T-helper 1 cell (primary cell): Measurements from ENCODE around the gene PPFIBP2.

Source experiments
- DNase-seq, 5 donors: peaks; one replicate each; pipeline ENCODE4 v3.0.0-alpha.2; 2012 to 2020

PPFIBP2 gene

DNA sequence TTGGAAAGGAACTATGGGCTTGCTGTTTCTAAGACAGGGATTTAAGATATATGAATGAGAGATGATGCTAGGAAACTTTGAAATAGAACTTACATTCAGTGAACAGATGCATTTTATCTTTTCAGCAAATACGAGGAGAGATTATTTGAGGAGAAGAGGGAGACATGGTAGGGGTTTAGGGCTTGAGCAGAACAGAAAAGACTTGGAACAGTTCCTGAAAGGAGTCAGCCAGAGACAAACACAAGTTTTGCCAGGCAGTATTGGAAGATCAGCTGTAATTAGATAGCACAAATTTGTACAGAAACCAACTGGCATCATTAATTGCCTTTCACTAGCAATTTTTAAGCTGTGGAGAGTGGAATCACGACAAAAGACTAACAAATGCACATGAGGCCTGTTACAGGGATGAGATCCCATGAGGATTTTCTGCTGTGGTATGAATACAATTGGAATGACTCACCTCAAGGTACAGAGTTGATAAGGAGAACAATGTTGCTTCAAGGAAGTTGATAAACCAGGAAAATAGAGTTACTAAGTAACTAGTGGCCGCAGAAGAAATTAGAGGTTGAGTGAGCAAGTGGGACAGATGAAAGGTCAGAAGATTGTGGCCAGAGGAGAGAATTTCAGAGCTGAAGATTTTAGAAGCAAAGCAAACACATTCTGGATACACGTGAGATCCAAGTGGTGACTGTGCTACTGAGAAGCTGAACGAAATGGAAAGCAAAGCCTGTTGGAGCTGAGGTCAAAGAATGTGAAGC lies 91.6 kb downstream of the PPFIBP2 start:
- no peak for DNase-seq

DNA sequence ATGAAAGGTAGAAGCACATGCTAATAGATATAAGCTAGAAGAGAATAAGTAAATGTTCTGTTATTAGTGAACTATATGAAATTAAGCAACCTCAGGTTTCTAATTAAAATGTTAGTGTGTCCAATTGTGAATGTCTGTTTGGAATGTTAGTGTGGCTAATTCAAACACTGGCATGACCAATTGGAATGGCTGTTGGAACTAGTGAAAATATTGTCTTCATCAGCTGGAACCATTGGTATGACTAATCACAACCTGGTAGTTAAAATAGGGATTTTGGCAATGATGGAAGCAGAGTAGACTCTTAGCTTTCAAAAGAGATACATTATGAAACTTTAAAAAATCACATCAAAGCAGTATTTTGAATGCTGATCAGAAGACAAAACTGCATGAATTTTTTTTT lies 92.7 kb downstream of the PPFIBP2 start:
- DNase-seq: no peak

DNA sequence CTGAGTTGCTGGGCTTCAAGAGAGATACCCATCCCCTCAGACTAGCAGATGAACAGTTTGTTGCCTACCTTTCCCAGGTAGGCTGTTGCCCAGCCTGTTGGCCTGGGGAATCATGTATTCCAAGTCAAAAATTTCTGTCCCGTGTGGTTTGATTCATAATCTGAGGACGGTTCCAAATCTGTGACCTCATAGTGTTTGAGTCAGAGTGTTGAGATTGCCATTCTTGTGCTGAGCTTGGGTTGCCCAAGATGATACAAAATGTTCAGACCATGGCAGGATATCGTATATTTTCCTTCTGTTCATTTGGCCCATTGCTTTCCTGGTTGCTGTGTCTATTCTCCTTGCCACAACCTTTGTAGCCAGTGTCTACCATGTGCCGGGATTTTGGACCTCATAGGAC lies 95.2 kb downstream of the PPFIBP2 start:
- DNase-seq: no peak

DNA sequence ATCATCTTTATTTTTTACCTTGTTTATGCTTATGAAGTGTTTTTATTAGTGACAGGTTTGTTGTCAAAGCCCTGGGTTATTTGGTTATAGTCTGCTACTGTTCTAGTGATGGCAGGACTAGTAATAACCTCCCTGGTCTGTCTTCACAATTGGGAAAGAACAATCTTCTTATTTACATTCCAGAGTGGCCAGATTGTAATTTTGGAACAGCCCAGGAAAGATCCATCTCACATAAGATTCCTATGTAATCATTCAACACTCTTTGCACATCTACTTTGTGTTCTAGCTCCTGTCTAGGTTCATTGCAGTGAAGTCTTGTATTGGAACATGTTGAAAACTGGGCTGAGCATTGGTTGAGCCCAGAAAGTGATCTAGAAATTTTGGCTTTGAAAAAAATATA lies 95.7 kb downstream of the PPFIBP2 start:
- DNase-seq: no peak

DNA sequence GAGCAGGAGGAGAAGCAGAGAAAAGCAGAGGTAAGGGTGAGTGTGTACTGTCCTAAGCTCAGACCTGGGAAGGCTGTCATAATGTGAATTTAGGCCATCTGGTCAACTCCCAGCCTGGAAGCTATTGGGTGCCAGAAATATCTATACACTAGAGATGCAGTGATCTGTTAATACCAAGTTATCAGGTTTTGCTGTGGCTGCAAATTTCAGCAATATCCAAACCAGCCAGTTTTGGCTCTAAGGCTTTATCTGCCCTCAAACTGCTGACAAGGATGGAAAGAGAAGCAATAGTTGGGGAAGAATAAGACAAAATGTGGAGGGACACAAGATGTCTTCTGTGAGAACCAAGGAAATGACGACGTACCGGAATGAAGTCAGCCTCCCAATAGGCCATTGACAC lies 96.6 kb downstream of the PPFIBP2 start:
- DNase-seq: no peak

DNA sequence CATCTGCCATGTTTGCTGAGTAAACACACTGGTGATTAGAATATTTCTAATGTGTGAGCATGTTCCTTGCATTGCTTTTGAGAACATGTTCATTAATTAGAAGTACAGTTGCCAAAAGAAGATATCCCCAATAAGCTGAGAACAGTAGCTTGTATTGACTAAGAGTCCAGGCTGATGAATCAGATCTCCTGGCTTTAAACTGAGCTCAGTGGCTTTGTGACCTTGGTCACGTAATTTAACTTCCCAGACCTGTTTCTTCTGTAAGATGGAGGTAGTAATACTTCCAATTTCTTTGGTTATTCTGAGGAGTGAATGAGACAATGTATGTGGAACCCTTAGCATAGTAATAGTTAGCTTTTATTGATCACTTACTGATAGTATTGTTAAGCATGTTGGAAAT lies 97.6 kb downstream of the PPFIBP2 start:
- no peak for DNase-seq

DNA sequence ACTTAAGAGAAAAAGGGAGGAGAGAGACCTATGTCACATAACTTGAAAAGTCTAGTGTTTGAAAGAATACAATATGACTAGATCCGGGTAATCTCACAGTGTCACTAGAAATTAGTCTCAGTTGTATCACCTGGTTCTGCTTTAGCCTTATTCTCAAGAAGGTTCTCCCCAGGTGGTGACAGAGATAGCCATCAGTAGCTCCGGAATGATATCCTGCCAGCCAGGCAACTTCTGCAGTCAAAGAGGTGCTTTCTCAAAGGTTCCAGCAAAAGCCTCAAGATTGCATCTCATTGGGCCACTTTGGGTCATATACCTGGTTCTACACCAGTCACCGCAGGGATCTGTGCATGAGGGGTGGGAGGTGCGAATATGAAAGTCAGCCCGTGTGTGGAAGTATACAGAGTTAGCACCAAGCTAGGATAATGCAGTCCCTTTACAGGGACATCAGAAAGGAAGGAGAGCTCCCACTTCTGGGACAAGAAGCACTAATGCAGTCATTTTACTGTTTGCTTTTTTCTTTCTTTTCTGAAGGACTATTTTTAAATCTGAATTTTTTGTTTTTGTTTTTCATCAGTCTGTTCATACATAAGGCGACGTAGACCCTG lies 98.4 kb downstream of the PPFIBP2 start:
- DNase-seq: no peak

DNA sequence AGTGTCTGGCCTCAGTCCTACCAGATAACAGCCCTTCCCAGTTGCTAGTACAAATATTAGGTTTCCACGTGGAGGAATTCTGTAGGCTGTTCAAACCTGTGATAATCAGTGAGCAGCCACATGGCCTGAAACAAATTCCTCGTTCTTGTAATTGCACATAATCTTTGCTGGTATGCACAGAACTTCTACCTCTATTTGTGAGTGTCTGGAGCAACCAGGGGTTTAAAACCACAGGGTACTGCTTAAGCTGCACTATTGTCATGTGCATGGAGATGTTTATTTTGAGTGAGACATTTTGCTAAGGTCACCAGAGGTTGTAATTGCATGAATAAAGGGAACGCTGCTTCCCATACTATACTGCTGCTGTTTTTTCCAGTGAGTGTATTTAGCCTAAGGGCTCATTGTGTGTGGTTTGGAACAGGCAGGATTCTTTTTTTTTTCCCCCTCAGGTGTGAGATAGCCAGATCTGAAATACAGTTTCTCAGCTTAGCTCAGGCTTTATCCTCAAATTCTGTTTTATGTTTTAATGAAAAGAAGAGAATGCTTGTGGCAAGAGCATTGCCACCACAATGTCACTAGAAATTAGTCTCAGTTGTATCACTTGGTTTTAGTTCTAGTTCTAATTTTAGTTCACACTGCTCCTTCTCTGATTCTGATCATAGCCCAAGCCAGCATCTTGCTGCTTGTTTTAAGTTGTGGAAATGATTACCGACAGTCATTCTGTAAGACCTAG lies 99.0 kb downstream of the PPFIBP2 start:
- no peak for DNase-seq

DNA sequence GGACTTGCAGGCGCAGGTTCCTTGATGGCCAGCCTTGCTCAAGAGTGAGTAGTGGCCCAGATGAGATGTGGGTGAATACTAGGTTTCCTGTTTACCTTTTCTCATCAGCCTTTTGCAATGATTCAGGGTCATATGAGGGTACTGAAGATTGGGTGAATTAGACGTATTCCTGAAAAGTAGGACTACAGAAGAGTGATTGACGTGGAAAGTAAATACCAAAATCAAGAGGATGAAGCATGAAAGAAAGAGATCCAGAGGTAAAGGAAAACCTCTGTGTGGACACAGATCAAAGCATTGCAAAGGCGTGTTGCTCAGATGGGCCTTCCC lies 99.6 kb downstream of the PPFIBP2 start:
- no peak for DNase-seq

DNA sequence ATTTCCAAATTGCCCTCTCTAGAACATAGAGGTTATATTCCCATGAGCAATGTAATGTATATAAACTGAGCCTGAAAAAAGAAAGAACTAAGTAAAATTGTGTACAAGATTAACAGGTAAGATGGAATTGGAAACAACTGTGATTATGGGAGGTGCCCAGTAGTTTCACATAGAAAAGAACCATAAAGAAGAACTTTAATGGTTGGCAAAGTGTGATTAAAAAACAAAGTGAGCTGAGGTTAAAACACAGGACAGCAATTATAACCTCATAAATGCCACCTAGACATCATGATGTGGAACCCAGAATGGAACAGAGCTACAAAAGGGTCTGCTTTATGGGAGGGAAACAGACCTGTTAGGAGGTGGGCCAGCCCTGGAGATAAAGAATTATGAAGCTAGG lies 100.9 kb downstream of the PPFIBP2 start:
- no peak for DNase-seq

DNA sequence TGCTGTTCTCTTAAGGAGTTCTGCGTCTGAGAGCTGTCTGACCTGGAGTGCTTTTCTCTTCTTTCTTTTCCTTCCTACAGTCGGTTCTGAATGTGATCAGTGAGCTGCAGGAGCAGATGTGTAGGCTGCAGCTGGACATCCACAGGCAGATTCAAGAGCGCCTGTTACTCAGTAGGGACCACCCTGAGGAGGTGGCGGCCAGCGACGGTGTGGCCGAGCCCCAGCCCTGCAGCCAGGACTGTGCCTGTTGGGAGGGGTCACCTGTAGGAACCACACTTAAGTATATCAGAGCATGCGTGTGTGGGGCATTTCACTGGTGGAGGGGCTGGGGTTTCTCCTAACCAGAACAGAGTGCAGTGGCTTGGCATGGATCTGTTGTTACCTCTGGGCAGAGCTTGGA lies 103.2 kb downstream of the PPFIBP2 start:
- no peak for DNase-seq

DNA sequence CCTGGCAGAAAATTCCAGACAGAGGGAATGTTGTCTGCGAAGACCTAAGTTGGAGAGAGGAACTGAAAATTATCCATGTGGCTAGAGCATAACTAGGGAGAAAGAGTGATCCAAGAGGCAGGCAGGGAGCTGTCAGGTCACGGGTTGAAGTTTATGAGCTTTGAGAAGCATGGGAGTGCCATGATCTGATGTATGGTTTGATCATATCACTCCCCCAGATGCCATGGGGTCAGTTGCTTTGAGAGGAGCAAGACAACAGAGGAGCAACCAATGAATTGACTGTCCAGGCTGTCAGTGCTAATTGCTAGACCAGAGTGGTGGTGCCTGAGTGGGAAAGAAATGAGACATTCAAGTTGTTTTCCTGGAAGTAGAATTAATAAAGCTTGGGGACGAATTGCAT lies 105.5 kb downstream of the PPFIBP2 start:
- DNase-seq: no peak

DNA sequence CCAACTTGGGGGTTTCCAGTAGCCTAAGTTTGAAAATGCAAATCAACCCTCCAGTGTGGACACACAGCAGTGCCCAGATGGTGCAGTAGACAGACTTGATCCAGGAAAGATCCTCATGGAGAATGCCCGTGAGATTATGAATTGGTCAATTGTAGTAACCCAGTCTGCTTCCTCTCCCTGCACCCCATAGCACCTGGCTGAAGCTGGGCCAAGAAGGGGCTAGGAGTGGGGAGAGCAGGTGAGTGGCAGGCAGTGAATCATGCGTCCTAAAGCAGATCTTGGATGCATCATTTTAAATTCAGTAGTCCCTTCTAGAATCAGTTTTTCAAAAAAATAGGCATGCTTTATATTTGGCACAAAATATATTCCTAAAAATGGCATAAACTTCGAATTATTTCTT lies 107.3 kb downstream of the PPFIBP2 start:
- no peak for DNase-seq

DNA sequence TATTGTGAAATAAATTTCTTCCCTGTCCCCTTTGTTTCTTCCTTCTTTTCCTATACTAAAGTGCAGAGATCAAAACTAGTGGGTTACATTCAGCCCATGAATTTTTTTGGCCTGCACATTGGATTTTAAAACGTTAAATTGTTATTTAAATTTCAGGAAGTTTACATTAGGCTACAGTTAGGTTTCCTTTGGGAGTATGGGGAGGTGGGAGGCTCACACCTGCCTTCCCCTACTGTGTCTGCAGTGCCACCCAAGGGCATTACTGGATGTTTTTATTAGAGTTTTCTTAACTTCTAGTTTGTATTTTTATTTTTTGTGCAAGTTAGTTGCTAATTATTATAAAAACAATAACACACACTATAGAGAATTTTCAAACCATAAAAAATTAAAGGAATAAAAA lies 107.8 kb downstream of the PPFIBP2 start:
- DNase-seq: no peak

DNA sequence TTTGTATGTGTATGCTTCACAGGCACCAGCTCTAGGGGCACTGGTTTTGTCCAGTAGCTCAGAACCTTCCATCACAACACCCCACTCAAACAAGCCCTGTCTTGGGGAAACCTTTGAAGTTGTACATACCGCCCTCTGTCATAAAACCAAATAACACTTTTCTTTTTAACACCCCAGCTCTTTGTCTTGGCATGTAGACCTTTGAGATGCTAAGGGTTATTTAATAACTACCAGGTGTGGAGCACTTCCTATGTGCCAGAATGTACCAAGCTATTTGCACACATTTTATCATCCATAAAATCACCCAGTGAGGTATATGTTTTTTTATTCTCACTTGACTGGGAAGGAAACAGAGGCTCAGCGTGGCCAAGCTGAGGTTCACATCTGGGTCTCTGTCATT lies 108.9 kb downstream of the PPFIBP2 start:
- DNase-seq: no peak

DNA sequence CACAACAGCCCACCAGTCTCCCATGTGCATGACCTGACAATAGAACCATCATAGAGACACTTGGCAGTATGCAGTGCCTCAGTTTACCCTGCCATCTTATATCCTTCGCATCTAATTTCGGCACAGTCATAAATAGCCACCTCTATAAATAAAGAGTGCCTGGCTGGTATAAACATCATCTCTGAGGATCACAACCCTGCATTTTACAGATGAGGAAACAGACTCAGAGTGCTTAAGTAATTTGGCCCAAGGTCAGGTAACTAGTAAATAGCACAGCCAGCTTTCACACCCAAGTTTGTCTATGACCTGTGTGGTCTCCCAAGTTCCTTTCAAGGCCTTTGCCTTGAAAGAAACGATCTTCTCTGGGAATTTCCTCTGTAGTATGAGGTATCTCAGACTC lies 114.9 kb downstream of the PPFIBP2 start:
- no peak for DNase-seq

DNA sequence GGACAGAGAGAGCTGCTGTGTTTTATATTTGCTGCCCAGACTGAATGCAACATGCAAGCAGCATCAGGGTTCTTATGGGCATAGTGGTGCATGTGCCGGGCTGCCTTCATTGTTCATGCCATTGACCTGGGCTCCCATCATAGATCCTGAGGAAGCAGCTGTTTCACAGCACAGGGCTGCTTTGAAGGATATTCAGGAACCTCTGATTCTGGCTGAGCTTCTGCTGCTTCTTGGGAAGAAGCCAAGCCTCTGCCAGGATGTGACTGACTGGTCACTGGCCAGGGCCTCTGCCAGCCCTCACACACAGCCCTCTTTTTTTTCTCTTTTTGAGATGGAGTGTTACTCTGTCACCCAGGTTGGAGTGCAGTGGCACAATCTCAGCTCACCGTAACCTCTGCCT lies 116.2 kb downstream of the PPFIBP2 start:
- DNase-seq: no peak

DNA sequence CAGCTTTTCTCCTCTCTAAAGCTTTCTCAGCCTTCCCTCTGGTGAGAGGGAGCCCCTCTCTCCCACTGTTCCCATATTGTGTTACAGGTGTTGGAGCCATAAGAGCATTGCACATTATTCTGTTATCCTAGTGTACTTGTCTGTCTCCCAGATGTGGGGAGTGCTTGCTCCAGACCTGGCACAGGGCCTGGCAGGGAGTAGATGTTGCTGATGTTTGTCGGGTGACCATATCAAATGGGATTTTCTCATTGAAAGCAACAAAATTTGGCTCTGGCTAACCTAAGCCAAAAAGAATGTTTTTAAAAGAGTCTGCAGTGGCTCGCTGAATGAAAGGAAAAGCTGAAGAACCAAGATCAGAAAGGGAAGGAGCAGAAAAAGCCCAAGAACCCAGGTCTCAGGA lies 118.4 kb downstream of the PPFIBP2 start:
- no peak for DNase-seq

DNA sequence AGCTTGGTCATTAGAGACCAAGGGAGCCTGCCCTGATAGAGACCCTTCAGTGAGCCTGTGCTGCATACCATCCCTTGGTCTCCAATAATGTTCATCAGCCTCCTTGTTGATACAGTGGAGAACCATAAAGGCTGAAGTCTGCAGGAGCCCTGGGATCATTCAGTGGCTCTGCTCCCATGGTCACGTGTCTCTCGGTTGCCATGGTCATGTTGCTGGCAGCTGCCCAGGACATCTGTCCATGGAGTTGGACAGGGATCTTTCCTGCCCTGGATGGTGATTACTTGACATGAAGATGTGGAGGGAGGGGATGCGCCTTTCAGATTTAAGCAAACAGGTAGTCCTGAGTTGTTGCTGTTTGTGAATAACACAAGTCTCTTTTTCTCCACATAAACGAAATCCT lies 121.3 kb downstream of the PPFIBP2 start:
- DNase-seq: no peak

DNA sequence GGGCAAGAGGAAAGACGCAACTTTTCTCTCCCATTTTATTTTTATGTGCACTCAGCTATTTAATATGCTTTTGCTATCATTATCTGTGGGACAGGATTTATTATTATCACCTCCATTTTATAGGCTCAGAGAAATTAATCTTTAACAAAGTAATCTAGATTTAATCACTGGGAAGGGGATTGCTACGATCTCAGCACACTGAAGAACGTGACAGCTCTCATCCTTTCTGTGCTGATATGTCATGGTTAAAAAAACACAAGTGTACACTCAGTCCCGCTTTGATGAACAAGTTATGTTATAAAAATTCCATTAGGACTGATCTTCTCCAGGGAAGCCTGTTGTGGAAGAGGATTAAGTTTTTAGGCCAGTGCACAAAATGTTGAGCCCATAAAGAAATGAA lies 121.9 kb downstream of the PPFIBP2 start:
- DNase-seq: no peak

DNA sequence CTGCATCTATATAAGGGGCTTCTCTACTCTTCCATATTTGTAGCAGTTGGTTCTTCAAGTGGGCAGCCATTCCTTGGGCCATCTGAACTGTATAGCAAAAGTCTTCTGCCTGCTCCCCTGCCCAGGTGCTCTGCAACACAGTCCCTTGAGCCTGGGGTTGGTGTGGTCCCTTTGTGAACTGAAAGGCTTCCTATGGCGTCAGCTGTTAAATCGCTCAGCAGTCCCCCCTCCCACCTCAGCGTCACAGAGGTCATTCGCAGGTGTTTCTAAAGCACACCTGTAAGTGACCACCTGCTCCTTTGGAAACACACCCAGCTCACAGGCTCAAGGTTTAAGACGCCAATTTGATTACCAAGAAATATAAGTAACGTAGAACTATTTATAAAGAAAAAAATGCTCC lies 122.6 kb downstream of the PPFIBP2 start:
- DNase-seq: no peak

DNA sequence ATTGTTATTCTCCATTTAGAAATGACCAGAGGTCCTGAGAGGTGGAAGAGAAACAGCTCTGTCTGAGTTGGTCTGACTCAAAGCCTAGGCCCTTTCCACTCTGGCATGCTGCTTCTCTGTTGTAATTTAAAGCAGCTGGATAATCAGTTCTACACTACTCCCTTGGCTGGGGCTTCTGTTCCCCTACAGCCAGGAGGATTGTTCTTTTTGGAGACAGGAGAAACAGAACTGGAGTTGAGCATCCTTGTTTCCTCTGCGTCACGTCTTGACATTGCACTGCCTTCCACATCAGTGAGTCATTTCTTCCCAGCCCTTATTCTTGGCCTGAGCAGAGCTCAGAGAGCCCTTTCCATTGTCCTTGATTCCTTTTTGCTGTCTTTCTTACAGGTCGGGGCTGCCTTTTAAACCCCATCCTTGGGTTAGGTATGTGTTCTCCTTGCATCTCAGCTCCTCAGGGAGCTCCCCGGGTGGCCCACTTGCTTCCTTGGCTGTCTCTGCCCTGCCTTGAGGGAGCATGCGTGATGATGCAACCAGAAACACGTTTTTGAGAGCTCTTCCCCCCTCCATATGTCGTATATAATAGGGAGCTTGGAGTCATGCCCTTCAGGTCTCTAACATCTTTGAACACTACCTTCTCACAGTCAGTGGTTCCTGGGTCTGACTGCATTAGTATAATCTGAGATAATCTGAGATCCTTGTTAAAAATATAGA lies 123.8 kb downstream of the PPFIBP2 start:
- DNase-seq: no peak

DNA sequence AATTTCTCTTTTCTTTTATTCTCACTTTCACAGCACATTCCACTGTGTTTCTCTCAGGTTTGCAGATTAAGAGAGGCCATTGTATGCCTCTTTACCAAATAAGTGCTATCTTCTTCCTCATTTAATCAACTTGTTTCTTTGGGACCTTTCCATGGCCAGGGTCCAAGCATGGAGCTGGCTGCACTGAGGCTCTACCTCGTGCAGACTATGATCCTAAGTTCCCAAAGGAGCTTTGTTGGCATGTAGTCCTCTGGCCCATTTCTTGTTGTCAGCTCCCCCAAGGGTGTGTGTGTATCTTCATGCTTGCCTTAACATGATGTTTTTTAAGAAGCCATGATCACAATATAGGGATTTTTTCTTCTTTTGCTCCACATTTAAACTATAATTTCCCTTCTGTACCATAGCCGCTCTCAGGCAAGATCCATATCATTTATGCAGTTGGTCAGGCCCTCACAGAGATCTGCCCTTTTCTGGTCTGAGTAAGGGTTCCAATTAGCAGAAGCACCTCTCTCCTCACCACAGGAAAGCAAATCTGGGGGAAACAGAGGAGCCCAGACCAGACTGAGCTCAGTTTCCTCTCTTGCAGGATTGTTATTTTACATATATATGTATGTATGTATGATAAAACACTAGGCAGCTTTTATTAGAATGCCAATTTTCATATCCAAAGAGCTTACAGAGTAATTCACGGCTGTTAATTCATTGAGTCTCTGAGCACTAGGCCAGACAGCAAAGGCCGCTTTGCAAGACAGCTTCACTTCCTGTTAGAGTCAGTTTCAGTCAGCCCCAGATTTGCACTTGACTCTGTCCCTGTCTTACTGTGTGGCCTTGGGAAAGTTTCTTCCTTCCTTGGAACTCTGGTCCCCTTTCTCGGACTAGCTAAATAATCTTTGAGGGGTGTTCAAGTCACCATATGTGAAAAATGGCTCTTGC lies 125.2 kb downstream of the PPFIBP2 start:
- DNase-seq: no peak
